HepG2 (cell line): ENCODE data around the gene PRKCE. TPM values are rescaled to one million over a fixed set of nuclear protein-coding genes. Genes with fewer than 3 reads are reported as not detected.

Experiments
- ATAC-seq: fragments of 200-7000 bp; cut with Tn5 transposase; 3 replicates; pipeline ENCODE4 v1.9.1; 2020; ENCODE audit warnings: mild to moderate bottlenecking, moderate library complexity
- BruUV-seq: library from RNA; stranded (reverse); fragments of 400-500 nt; replicated peaks from 2 replicates; lab custom pipeline; 2021; lab: Mats Ljungman, UMichigan
- CTCF ChIA-PET: fragments of 300-600 bp; formaldehyde crosslinking; extraction: SDS; loops from one replicate; lab custom pipeline; 2021; ENCODE audit warnings: low total read pairs, inconsistent platforms, low intra/inter-chr PET ratio; lab: Yijun Ruan, JAX
- POLR2A ChIA-PET: fragments of 350-600 bp; sonication (Branson Sonifier 250); formaldehyde crosslinking; loops from one replicate; lab custom pipeline; 2020; ENCODE audit warnings: antibody characterized with exemption, inconsistent platforms; lab: Yijun Ruan, JAX
- DNase-seq: peaks from one replicate; pipeline ENCODE4 v3.0.0-alpha.2; 2015; ENCODE audit warnings: low spot score
- FAIRE-seq: peaks from 3 replicates; lab custom pipeline; 2011; peaks lifted over from hg19 to GRCh38; lab: Jason Lieb, UNC
- H2AFZ ChIP-seq: one replicate; pipeline ENCODE4 v1.6.1; 2011; ENCODE audit warnings: low read length, inconsistent platforms
- H3K27ac ChIP-seq: fragments of 300-600 bp; 3 replicates; pipeline ENCODE4 v1.8.0; 2011; ENCODE audit warnings: mixed run types, mild to moderate bottlenecking, mixed read lengths, low read length, inconsistent platforms; ENCODE audit not compliant: insufficient read depth; ENCODE audit errors: extremely low read length
- H3K27me3 ChIP-seq, 2 experiments: fragments of 200-600 bp in 1 of 2; 2 replicates in 1 of 2; 3 replicates in 1 of 2; pipeline versions ENCODE4 v1.6.0 to v1.8.0; 2011; ENCODE audit warnings: low read length in 2 of 2, mild to moderate bottlenecking in 2 of 2, moderate library complexity in 2 of 2, inconsistent platforms in 1 of 2; ENCODE audit not compliant: insufficient read depth in 2 of 2, control insufficient read depth in 1 of 2
- H3K36me3 ChIP-seq, 2 experiments: fragments of 200-600 bp in 1 of 2; replicated peaks in 1 of 2; 2 replicates in 1 of 2; 3 replicates in 1 of 2; pipeline versions ENCODE4 v1.5.1 to v1.8.0; 2011; ENCODE audit warnings: low read length in 2 of 2, inconsistent platforms in 1 of 2; ENCODE audit not compliant: insufficient read depth in 2 of 2, control insufficient read depth in 1 of 2
- H3K4me1 ChIP-seq: 2 replicates; pipeline ENCODE4 v1.5.1; 2012; ENCODE audit warnings: low read length, inconsistent platforms; ENCODE audit not compliant: insufficient read depth
- H3K4me2 ChIP-seq: 2 replicates; pipeline ENCODE4 v1.6.0; 2011; ENCODE audit warnings: low read depth, low read length, inconsistent platforms
- H3K4me3 ChIP-seq, 3 experiments: fragments of 200-600 bp in 1 of 3; sonication (generic), shearing (Covaris generic) in 1 of 3; replicated peaks in 1 of 3; 2 replicates each; pipeline ENCODE4 v1.5.1; 2011 to 2016; ENCODE audit warnings: low read length in 3 of 3, inconsistent platforms in 2 of 3, low read depth in 2 of 3, mild to moderate bottlenecking in 2 of 3, control low read depth in 1 of 3, mixed read lengths in 1 of 3; ENCODE audit not compliant: insufficient read depth in 1 of 3
- H3K79me2 ChIP-seq: one replicate; pipeline ENCODE4 v1.6.1; 2011; ENCODE audit warnings: low read length, inconsistent platforms; ENCODE audit not compliant: insufficient read depth
- H3K9ac ChIP-seq: 2 replicates; pipeline ENCODE4 v1.6.0; 2011; ENCODE audit warnings: mild to moderate bottlenecking, low read depth, low read length, inconsistent platforms; ENCODE audit not compliant: insufficient read depth
- H3K9me3 ChIP-seq: 2 replicates; pipeline ENCODE4 v1.5.1; 2012; ENCODE audit warnings: mild to moderate bottlenecking, low read length
- H4K20me1 ChIP-seq: 2 replicates; pipeline ENCODE4 v1.6.0; 2011; ENCODE audit warnings: inconsistent platforms, mild to moderate bottlenecking, low read length, moderate library complexity; ENCODE audit not compliant: insufficient read depth
- AKAP8 ChIP-seq: sonication (generic); formaldehyde crosslinking; IDR thresholded peaks from 2 replicates; pipeline ENCODE4 v1.5.1; 2020; ENCODE audit warnings: mild to moderate bottlenecking, missing genetic modification reagents
- MAFG ChIP-seq: sonication (generic); formaldehyde crosslinking; IDR thresholded peaks from 2 replicates; pipeline ENCODE4 v1.5.1; 2020; ENCODE audit warnings: mild to moderate bottlenecking, missing genetic modification reagents
- MAZ ChIP-seq, 2 experiments: sonication (generic) in 1 of 2; formaldehyde crosslinking in 1 of 2; IDR thresholded peaks; 2 replicates each; pipeline versions ENCODE4 v1.5.0 to v1.6.1; 2012 to 2020; ENCODE audit warnings: low read depth in 2 of 2, mild to moderate bottlenecking in 2 of 2, borderline replicate concordance in 1 of 2, improper control_type of control experiment in 1 of 2, low read length in 1 of 2, missing genetic modification reagents in 1 of 2, moderate library complexity in 1 of 2
- MTF2 ChIP-seq: sonication (generic); formaldehyde crosslinking; IDR thresholded peaks from 2 replicates; pipeline ENCODE4 v1.5.0; 2020; ENCODE audit warnings: missing genetic modification reagents, borderline replicate concordance
- RAD21 ChIP-seq: fragments of 450-650 bp; formaldehyde crosslinking; IDR thresholded peaks from 2 replicates; pipeline ENCODE4 v1.5.0; 2020; ENCODE audit warnings: mild to moderate bottlenecking
- SOX6 ChIP-seq, 2 experiments: fragments of 450-650 bp in 1 of 2; sonication (generic) in 1 of 2; formaldehyde crosslinking in 1 of 2; IDR thresholded peaks; 2 replicates each; pipeline versions ENCODE4 v1.4.0 to v1.6.1; 2017 to 2020; ENCODE audit warnings: antibody characterized with exemption in 1 of 2, mild to moderate bottlenecking in 1 of 2, missing genetic modification reagents in 1 of 2
- TEAD2 ChIP-seq: sonication (generic); formaldehyde crosslinking; IDR thresholded peaks from 2 replicates; pipeline ENCODE4 v1.9.0; 2021; ENCODE audit warnings: missing genetic modification reagents
- ZNF549 ChIP-seq: sonication (generic); formaldehyde crosslinking; IDR thresholded peaks from 2 replicates; pipeline ENCODE4 v1.5.0; 2020; ENCODE audit warnings: missing genetic modification reagents
- ZSCAN31 ChIP-seq: sonication (generic); formaldehyde crosslinking; IDR thresholded peaks from 2 replicates; pipeline ENCODE4 v1.5.0; 2020; ENCODE audit warnings: low read depth, mild to moderate bottlenecking, missing genetic modification reagents
- WGBS: methylation state at CpG from one replicate; pipeline ENCODE4 v1.1.6; 2017; ENCODE audit warnings: low lambda C conversion rate; 5-methylcytosine and 5-hydroxymethylcytosine counted together
- in situ Hi-C: cut with HindIII; loops from 2 replicates; pipeline ENCODE4 v1.10.0; 2017; ENCODE audit warnings: low pct_unique_long_range_greater_than_20kb; ENCODE audit not compliant: extremely low pct_ligation_motif_present
- intact Hi-C: fragments of 100-400 bp; cut with micrococcal nuclease; formaldehyde crosslinking; loops from one replicate; pipeline ENCODE4 v1.10.0; 2022; ENCODE audit not compliant: unreplicated experiment
- polyA plus RNA-seq, 8 experiments: library from polyadenylated mRNA; depleted of rRNA in 3 of 8; stranded (reverse) in 7 of 8; unstranded in 1 of 8; fragments of >200 nt; fragmentation: Illumina TruSeq in 4 of 8; extraction: Trizol in 4 of 8; gene quantifications; 2 replicates each; pipeline versions ENCODE4 v1.2.1 to v1.2.3, GENCODE V29; 2011 to 2016; ENCODE audit warnings: low read depth in 4 of 8, missing spikeins in 1 of 8, mixed read lengths in 1 of 8; ENCODE audit not compliant: insufficient read depth in 1 of 8
- total RNA-seq, 5 experiments: library from RNA; depleted of rRNA; stranded (reverse); fragments of >200 nt; fragmentation: Illumina TruSeq; extraction: Trizol; gene quantifications; 2 replicates each; pipeline ENCODE4 v1.2.3, GENCODE V29; 2016; ENCODE audit warnings: low read depth in 1 of 5
- TF ChIP-seq, protein P1 (sequence below), 2 experiments: sonication (generic) in 1 of 2; formaldehyde crosslinking in 1 of 2; IDR thresholded peaks; 2 replicates each; pipeline versions ENCODE4 v1.6.1 to v1.9.0; 2014 to 2022; ENCODE audit warnings: antibody characterized with exemption in 1 of 2, borderline replicate concordance in 1 of 2, inconsistent platforms in 1 of 2, low read depth in 1 of 2, missing genetic modification reagents in 1 of 2
- TF ChIP-seq, protein P2 (sequence below): sonication (generic); formaldehyde crosslinking; IDR thresholded peaks from 2 replicates; pipeline ENCODE4 v1.5.1; 2020; ENCODE audit warnings: mild to moderate bottlenecking, missing genetic modification reagents, borderline replicate concordance
- TF ChIP-seq, protein P3 (sequence below): sonication (generic); formaldehyde crosslinking; IDR thresholded peaks from 2 replicates; pipeline ENCODE4 v1.8.1; 2023; ENCODE audit warnings: missing genetic modification reagents, inconsistent platforms, borderline replicate concordance

Gene PRKCE
- total and polyA plus RNA-seq, 2 of the 13 experiments (the other 11 are each of a cell fraction or from before 2014, with no cell fraction given) = 1.0 to 3.9 TPM

DNA sequence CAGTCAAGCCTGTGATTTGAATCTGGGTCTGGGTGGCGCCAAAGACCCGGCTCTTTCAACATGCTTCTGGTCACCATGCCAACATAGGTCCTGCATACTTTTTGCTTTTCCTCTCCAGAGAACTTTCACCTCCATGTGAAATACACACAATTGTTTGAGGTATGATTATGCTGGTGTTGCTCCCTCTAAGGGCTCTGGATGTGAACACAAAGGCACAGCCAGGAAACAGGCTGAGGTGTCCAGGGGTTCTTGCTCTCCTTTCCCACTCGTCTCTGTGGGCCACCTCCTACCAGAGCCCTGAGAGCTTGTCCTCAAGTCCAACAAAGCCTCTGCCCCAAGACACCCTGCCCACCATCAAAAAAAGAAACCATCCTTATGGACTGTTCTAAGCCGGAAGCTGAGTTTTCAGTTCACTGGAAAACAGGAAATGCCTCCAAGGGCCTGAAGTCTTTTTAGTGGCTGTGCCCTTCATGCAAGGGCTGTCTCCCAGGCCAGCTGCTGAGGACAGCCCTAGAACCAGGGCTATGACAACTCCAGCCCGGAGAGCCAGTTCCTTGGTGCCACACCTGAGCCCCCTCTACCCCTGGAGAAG lies 545.5 kb downstream of the PRKCE start (continued):
- TF ChIP-seq, protein P1, sequence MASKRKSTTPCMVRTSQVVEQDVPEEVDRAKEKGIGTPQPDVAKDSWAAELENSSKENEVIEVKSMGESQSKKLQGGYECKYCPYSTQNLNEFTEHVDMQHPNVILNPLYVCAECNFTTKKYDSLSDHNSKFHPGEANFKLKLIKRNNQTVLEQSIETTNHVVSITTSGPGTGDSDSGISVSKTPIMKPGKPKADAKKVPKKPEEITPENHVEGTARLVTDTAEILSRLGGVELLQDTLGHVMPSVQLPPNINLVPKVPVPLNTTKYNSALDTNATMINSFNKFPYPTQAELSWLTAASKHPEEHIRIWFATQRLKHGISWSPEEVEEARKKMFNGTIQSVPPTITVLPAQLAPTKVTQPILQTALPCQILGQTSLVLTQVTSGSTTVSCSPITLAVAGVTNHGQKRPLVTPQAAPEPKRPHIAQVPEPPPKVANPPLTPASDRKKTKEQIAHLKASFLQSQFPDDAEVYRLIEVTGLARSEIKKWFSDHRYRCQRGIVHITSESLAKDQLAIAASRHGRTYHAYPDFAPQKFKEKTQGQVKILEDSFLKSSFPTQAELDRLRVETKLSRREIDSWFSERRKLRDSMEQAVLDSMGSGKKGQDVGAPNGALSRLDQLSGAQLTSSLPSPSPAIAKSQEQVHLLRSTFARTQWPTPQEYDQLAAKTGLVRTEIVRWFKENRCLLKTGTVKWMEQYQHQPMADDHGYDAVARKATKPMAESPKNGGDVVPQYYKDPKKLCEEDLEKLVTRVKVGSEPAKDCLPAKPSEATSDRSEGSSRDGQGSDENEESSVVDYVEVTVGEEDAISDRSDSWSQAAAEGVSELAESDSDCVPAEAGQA (IDR thresholded peaks at IDR 0.05; ENCODE audit: low read depth) = no peak
- TF ChIP-seq, protein P1 (CRISPR knock-in tag; IDR thresholded peaks at IDR 0.05; ENCODE audit: borderline replicate concordance) = no peak
- TF ChIP-seq RAD21 (CRISPR knock-in tag) (no peak), ZSCAN31 (CRISPR knock-in tag) (no peak)
- TF ChIP-seq, all 625 proteins: peak for 2

DNA sequence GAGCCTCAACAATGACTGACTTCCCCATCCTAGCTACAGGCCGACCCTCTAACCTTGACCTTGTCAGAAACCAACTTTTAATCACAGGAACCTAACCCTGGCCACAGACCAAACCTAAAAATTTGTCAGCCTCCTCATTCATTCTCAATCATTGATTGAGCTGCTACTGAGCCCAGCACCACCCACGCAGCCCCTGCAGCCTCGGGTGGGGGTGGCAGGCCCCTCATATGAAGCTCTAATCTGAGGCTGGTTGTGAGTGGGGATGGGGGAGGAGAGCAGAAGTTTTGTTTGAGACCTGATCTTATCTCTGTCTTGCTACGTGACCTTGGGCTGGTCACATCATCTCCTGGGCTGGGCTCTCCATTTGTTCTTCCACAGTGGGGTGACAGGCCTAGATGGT lies 546.2 kb downstream of the PRKCE start:
- WGBS = 20% methylated on average over 4 of the region's 4 CpGs
- intact Hi-C loops = no loop called here
- Histone ChIP-seq H3K27ac (no peak overlapping the region), H3K4me3 (no peak overlapping the region), H2AFZ (no peak overlapping the region), H3K36me3 (no peaks in the 10 kb centered on the region), H3K4me2 (no peak overlapping the region), H3K4me1 (peaks cover 25% of the 10 kb centered on the region), H4K20me1 (no peaks in the 10 kb centered on the region), H3K27me3 (peaks cover 1 to 41% of the 10 kb centered on the region in 2 experiments), H3K79me2 (no peaks in the 10 kb centered on the region), H3K9ac (no peak overlapping the region), H3K9me3 (no peaks in the 10 kb centered on the region)
- BruUV-seq = no TSS peak
- DNase-seq (no peak), ATAC-seq (no peak), FAIRE-seq (no peak)
- CTCF ChIA-PET = no interaction called here
- POLR2A ChIA-PET = no interaction called here
- in situ Hi-C loops = no loop called here
- TF ChIP-seq AKAP8 (CRISPR knock-in tag) (no peak), MAZ (IDR thresholded peaks at IDR 0.05; ENCODE audit: borderline replicate concordance, low read depth, low read length) (no peak), MAZ (CRISPR knock-in tag; IDR thresholded peaks at IDR 0.05; ENCODE audit: low read depth) (no peak), ZNF549 (CRISPR knock-in tag) (no peak), MAFG (no peak), TEAD2 (CRISPR knock-in tag) (no peak), SOX6 (IDR thresholded peaks at IDR 0.05) (no peak), SOX6 (CRISPR knock-in tag; IDR thresholded peaks at IDR 0.05) (no peak), MTF2 (no peak)
- TF ChIP-seq, protein P2, sequence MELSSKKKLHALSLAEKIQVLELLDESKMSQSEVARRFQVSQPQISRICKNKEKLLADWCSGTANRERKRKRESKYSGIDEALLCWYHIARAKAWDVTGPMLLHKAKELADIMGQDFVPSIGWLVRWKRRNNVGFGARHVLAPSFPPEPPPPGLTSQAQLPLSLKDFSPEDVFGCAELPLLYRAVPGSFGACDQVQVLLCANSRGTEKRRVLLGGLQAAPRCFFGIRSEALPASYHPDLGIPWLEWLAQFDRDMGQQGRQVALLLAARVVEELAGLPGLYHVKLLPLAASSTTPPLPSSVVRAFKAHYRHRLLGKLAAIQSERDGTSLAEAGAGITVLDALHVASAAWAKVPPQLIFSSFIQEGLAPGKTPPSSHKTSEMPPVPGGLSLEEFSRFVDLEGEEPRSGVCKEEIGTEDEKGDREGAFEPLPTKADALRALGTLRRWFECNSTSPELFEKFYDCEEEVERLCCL (CRISPR knock-in tag) = no peak
- TF ChIP-seq, protein P3, sequence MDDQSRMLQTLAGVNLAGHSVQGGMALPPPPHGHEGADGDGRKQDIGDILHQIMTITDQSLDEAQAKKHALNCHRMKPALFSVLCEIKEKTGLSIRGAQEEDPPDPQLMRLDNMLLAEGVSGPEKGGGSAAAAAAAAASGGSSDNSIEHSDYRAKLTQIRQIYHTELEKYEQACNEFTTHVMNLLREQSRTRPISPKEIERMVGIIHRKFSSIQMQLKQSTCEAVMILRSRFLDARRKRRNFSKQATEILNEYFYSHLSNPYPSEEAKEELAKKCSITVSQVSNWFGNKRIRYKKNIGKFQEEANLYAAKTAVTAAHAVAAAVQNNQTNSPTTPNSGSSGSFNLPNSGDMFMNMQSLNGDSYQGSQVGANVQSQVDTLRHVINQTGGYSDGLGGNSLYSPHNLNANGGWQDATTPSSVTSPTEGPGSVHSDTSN = no peak
